ENCODE data around the gene VDAC2. TPM values are rescaled to one million over a fixed set of nuclear protein-coding genes. Genes with fewer than 3 reads are reported as not detected.

VDAC2 gene
- total RNA-seq, 4 donors from 2014 or later: 52.1 to 234 (median 149) TPM

- H3K27ac ChIP-seq: no peak overlapping the region
- no peak for DNase-seq
- intact Hi-C loops (cut with DNase I; ENCODE audit: low total_unique reads) (no loop called here), in situ Hi-C loops (cut with MboI; ENCODE audit: low pct_ligation_motif_present in 1 of 4, low pct_unique_long_range_greater_than_20kb in 1 of 4, low sequenced_read_pairs in 3 of 4) (loop anchor here in 3 of 4 donors (25.0 kb wide), 2 partner anchors 128 to 978 kb away; partner anchors contain the start of gene SAMD8 (in 1 of the 3))
- no peaks in the 10 kb centered on the region for H3K36me3 ChIP-seq
- WGBS, 2 donors (ENCODE audit: low coverage in 1 of 2): 87 to 90% methylated on average over 3 to 11 of the region's 12 CpGs
- H3K4me3 ChIP-seq: no peak overlapping the region
- no peaks in the 10 kb centered on the region for H3K9me3 ChIP-seq
- TF ChIP-seq EP300 (IDR thresholded peaks at IDR 0.05; ENCODE audit: low read depth): no peak
- H3K27me3 ChIP-seq: no peaks in the 10 kb centered on the region
- peaks cover 11 to 29% (median 27%) of the 10 kb centered on the region in 4 donors for H3K4me1 ChIP-seq
Measured at GRCh38 chr10:75240329-75241076, 29.9 kb downstream of the VDAC2 start.

GRCh38 chr10:75243426-75243825 lies 32.8 kb downstream of the VDAC2 start:
- no peak for TF ChIP-seq CTCF (IDR thresholded peaks at IDR 0.05)
- TF ChIP-seq POLR2A (IDR thresholded peaks at IDR 0.05): no peak
- no peak for TF ChIP-seq POLR2AphosphoS5 (IDR thresholded peaks at IDR 0.05)
- no peak for TF ChIP-seq EP300 (IDR thresholded peaks at IDR 0.05; ENCODE audit: low read depth)
- intact Hi-C loops (cut with DNase I; ENCODE audit: low total_unique reads): no loop called here
- DNase-seq: peak; percentile 63

GRCh38 chr10:75244487-75245353 lies 34.1 kb downstream of the VDAC2 start:
- in situ Hi-C loops (cut with MboI; ENCODE audit: low pct_ligation_motif_present in 1 of 4, low pct_unique_long_range_greater_than_20kb in 1 of 4, low sequenced_read_pairs in 3 of 4) (loop anchor here in 3 of 4 donors (25.0 kb wide), 2 partner anchors 132 to 982 kb away; partner anchors contain the start of gene SAMD8 (in 1 of the 3)), intact Hi-C loops (cut with DNase I; ENCODE audit: low total_unique reads) (no loop called here)
- Histone ChIP-seq H3K4me1 (peaks cover 12 to 27% (median 22%) of the 10 kb centered on the region in 4 donors), H3K27ac (peak overlapping the region in 1 of 4 donors; percentile 39), H3K36me3 (no peaks in the 10 kb centered on the region), H3K4me3 (no peak overlapping the region), H3K9me3 (no peaks in the 10 kb centered on the region), H3K27me3 (no peaks in the 10 kb centered on the region)
- WGBS, 2 donors (ENCODE audit: low coverage in 1 of 2): 79% methylated on average over 5 of the region's 8 CpGs; no CpG with 5 or more reads in 1 of the 2 donors
- TF ChIP-seq CTCF (IDR thresholded peaks at IDR 0.05) (no peak), EP300 (IDR thresholded peaks at IDR 0.05; ENCODE audit: low read depth) (no peak), POLR2AphosphoS5 (IDR thresholded peaks at IDR 0.05) (no peak), POLR2A (IDR thresholded peaks at IDR 0.05) (no peak)
- DNase-seq: no peak

More at GRCh38 chr10:75243426-75243825, 32.8 kb downstream of the VDAC2 start:
- 57% methylated on average over 10 of the region's 10 CpGs; no CpG with 5 or more reads in 1 of the 2 donors for WGBS, 2 donors (ENCODE audit: low coverage in 1 of 2)
- in situ Hi-C loops (cut with MboI; ENCODE audit: low pct_ligation_motif_present in 1 of 4, low pct_unique_long_range_greater_than_20kb in 1 of 4, low sequenced_read_pairs in 3 of 4): loop anchor here in 3 of 4 donors (25.0 kb wide), 2 partner anchors 131 to 981 kb away; partner anchors contain the start of gene SAMD8 (in 1 of the 3)
- Histone ChIP-seq H3K4me1 (peaks cover 12 to 27% (median 22%) of the 10 kb centered on the region in 4 donors), H3K4me3 (no peak overlapping the region), H3K9me3 (no peaks in the 10 kb centered on the region), H3K27me3 (no peaks in the 10 kb centered on the region), H3K36me3 (no peaks in the 10 kb centered on the region), H3K27ac (peak overlapping the region in 1 of 4 donors; percentile 7)

GRCh38 chr10:75245354-75246250 lies 35.0 kb downstream of the VDAC2 start:
- Histone ChIP-seq H3K4me3 (no peak overlapping the region), H3K9me3 (no peaks in the 10 kb centered on the region), H3K27me3 (no peaks in the 10 kb centered on the region), H3K36me3 (no peaks in the 10 kb centered on the region), H3K4me1 (peaks cover 12 to 27% (median 22%) of the 10 kb centered on the region in 4 donors), H3K27ac (peak overlapping the region in 3 of 4 donors; percentile 26 to 55 (median 39))
- 37 to 67% methylated on average over 2 to 10 of the region's 10 CpGs for WGBS, 2 donors (ENCODE audit: low coverage in 1 of 2)
- peak; percentile 83 for DNase-seq
- intact Hi-C loops (cut with DNase I; ENCODE audit: low total_unique reads): no loop called here
- TF ChIP-seq EP300 (IDR thresholded peaks at IDR 0.05; ENCODE audit: low read depth): no peak
- TF ChIP-seq POLR2AphosphoS5 (IDR thresholded peaks at IDR 0.05): no peak
- no peak for TF ChIP-seq POLR2A (IDR thresholded peaks at IDR 0.05)
- no peak for TF ChIP-seq CTCF (IDR thresholded peaks at IDR 0.05)
- in situ Hi-C loops (cut with MboI; ENCODE audit: low pct_ligation_motif_present in 1 of 4, low pct_unique_long_range_greater_than_20kb in 1 of 4, low sequenced_read_pairs in 3 of 4): loop anchor here in 3 of 4 donors (25.0 kb wide), 2 partner anchors 133 to 983 kb away; partner anchors contain the start of gene SAMD8 (in 1 of the 3)
